ENCODE measurements around the gene MYBPC1.
"Not testable (repeated sequence)": the region's sequence is repeated elsewhere in the genome, so short reads cannot be mapped to it uniquely, and the experiment has no call there.

The MYBPC1 gene

DNA sequence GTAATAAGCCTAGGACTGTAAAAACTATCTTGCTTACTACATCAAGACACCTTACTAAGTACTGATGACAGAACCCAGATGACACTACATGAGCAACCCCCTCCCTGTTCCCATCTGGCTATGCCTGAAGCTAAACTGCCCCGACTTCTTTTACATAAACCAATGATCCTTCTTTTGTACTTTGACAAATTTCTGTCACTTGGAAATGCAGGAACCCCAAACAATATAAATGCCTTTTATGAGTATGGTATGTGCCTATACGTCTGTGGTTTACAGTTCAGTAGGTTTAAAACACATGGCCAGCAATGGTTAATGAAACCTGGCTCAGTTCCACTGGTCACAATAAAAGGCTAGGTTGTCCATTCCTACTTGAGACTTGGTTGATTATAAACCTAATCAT lies 138.4 kb downstream of the MYBPC1 start:
- no peak for DNase-seq (ENCODE audit: low read depth in 2 of 2)

DNA sequence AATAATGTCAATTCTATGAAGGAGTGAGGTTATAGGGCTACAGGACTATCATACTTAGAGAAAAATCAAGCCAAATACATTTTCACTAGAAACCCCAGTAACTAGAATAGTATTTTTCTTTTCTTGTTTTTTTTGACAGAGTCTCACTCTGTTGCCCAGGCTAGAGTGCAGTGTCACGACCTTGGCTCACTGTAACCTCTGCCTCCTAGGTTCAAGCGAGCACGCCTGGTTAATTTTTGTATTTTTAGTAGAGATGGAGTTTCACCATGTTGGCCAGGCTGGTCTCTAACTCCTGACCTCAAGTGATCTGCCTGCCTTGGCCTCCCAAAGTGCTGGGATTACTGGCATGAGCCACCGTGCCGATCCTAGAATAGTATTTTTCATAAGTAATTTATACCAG lies 139.7 kb downstream of the MYBPC1 start:
- not testable (repeated sequence) for DNase-seq (ENCODE audit: low read depth in 2 of 2)
